GM19463 (cell line): ENCODE measurements around the gene FAM174B.

Source experiments
- ATAC-seq: cut with Tn5 transposase; IDR thresholded peaks from one replicate; pipeline ENCODE4 v1.9.1; 2021; ENCODE audit warnings: mild to moderate bottlenecking, moderate library complexity; ENCODE audit not compliant: unreplicated experiment

FAM174B gene

DNA sequence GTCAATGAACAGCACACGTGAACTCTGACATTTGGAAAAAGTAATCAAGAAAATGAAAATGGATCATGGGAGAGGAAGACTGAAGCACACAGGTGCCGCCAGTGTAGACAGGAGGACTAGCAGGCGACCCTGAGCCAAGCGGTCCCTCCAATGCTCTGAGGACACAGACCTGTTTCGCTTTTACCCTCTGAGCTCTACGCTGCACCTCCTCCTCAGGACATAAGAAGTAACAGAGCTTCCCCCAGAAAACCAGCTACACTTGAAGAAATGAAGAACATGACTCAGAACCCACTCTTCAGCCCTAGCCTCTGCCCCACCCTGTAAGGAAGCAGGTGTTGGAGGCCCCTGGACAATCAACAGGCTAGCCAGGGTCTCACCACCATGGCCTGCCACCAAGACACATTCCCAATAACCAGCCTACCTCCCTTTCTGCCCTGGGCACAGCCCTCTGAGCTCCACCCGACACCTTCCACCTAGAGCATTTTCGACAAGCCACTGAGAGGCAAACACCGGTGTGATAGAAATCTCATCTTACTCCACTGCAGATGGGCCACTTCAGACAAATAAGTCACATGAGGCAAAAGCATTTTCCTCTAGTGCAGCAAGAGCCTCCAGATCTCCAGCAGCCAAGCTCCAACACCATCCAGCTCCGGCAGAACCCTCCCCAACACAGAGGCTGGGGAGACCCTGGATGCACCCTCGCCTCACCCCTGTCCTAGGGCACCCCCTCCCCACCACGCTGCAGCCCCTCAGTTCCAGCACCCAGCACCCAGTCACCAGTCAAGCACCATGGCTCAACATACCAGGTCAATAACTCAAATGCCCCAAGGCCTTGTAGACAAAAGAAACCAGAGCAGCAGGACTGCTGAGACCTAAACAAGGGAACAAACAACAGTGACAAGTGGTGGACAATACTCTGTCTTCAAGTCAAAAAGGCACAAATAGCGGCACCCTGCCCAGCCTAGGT lies 11.4 kb downstream of the FAM174B start:
- ATAC-seq: no peak

DNA sequence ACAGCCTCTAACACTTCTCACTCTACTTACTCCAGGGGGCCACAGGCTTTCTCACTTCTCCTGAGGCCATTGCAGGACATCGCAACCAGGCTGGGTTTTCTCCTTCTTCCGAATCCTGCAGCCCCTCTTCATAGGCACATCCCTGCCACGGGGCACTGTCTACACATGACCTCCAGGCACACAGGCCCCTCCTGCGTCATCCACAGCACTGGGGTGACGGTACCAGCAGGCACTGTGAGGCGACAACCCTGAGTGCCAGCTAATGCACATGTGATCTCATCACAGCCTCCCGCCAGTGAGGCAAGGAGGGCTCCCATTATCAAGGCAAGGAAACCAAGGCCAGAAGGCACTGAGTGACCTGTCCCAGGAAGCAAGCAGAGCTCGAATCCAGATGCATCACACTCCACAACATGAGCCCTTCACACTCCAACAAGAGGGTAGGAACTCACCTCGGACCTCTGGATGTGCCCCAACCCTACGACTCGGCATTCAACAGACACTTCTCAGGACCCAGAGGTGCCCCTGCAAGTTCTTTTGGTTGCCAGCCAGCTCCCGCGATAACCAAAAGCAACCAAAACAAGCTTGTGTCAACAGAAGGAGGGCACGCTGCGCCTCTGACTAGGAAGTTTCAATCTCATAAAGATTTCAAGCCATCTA lies 16.7 kb downstream of the FAM174B start:
- ATAC-seq: no peak

DNA sequence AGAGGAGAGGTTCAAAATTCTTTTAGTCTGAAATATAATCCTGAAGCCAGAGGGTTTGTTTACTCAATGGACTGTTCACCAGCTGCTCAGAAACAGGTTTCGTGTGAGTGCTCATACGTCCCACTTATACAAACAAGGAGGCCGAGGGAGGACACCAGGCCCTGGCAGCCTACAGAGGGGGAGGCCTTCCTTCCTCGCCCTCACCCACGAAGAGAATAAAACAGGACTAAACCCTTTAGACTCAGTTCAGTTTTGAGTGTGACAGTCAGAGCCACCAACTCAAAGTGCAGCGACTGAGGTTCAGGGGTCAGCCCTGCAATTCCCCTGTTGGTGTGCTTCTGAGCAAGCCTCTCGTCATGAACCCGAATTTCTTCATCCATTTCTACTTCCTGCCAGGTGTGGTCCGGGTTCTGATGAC lies 17.3 kb downstream of the FAM174B start:
- ATAC-seq: no peak

DNA sequence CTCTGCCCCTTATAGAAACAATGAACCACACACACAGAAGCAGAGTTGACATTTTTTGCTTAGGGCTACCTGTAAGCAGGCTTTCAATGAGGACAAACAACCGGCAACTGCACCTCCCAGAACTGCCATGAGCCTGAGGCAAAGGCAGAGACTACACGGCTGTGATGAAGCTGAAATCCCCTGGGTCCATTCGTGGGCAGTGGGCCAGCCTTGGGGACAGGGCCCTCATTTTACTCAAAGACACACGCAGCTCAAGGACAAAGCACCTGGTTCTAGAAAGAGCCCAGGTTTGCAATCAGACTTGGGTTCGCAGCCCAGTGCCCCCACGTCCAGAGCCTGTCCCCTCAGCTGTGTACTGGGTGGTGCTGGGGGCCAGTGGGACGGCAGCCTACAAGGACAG lies 17.9 kb downstream of the FAM174B start:
- no peak for ATAC-seq

DNA sequence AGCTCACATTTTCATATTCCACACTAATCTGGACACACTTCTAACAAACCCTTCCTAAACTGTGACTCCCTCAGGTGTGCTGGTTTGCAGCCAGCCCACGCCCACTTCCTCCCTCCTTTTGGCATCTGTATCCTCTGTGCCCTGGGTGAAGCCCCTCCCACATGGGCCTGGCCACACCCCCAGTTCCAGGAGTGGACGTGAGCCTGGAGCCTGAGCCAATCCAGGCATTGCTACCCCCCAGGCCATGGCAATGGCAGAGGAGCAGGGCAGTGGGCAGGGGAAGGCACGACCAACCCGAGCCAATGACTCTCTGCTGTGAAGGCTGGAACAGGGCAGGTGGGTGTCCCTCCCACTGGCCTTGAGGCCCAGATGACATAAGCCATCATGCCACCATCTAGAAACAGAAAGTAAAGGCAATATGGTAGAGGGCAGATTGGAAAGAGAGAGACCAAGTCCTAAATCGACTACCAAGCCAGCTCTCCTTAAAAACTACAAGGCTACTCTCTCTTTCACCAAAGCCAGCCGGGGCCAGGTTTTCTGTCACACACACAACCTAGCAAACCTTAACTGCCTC lies 18.6 kb downstream of the FAM174B start:
- no peak for ATAC-seq

DNA sequence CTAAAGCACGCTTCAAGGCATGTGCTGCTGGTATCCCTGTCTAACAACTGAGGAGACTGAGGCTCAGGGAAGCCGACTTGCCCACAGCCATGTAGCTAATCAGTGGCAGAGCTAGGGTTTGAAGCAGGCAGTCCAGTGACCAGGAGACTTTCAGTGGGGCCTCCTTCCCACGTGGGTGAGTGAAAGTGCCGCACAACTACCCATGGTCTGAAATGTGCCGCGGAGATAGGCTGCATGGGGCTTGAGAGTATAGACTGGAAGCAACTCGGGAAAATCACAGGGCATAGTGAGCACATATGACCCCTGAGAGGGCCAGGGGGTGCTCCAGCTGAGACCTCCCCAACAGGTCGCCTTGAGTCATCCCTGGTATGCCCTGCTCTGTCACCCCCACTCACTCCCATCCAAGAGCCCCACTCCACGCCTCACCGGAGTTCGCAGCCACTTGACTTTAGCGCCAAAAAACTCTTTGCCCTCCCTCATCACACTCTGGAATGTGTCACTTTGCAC lies 19.1 kb downstream of the FAM174B start:
- ATAC-seq: no peak

DNA sequence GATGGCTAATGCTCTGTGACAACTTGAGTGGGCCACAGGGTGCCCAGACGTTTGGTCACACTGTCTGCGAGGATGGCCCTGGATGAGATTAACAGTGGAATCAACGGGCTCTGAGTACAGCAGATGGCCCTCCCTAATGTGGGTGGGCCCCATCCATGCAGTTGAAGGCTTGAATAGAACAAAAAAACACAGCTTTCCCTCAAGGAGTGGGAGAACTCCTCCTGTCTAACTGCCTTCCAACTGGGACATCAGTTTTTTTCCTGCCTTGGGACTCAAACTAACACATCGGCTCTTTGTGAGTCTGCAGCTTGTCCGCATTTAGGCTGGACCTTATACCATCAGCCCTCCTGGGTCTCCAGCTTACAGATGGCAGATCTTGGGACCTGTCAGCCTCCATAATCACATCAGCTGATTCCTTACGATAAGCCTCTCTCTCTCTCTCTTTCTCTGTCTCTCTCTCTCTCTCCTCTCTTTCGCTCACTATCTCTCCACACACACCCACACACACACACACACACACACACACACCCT lies 20.8 kb downstream of the FAM174B start:
- no peak for ATAC-seq

DNA sequence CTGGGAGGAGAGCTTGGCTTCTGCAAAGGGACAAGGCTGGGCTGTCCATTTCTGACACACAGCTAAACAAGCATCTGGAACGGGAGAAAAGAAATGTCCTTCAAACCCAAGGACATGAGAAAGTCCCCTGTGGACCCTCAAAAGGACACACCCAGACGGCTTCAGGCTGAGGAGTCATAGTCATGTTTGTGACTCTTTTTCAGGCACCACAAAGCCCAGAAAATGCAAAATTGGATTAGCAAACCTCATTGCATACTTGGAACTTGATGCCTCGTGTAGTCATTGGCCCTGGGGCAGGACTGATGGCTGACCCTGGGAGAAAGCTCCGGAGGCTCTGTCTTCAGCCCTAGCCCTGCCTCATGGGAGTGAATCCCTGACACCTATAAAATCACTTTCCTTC lies 21.5 kb downstream of the FAM174B start:
- no peak for ATAC-seq

DNA sequence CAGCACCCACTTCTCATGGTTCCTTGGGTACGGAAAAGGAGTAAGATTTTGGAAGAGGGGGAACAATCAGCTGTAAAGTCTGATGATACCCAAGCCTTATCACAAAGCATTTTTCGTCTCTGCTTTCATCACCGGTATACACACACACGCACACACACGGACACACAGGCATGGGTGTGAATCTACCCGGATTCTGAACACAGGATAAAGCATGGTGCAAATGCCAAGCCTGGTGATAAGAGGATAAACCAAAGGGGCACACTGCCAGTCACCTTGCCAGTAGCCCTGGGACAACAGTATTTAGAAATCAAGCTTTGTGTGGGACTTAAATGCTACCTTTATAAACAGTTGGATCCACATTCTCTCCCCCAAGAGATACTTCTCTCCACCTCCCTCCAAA lies 22.2 kb downstream of the FAM174B start:
- no peak for ATAC-seq

DNA sequence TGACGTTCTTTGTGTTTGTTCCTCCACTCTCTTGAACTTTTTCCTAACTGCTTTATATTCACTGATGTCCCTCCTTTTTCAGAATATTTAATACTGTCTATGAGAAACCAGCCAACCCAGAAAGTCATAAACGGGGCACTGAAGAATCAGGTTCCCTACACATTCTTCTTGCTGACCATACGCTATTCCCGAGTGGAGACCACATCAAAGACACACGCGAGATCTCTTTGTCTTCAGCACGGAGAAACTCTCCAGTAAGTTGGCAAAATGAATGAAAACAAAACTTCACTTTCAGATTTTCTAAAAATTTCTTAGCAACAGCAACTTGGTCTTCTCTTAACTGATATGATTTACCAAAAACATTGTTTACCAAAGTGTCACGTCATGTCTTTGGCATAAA lies 22.6 kb downstream of the FAM174B start:
- no peak for ATAC-seq

DNA sequence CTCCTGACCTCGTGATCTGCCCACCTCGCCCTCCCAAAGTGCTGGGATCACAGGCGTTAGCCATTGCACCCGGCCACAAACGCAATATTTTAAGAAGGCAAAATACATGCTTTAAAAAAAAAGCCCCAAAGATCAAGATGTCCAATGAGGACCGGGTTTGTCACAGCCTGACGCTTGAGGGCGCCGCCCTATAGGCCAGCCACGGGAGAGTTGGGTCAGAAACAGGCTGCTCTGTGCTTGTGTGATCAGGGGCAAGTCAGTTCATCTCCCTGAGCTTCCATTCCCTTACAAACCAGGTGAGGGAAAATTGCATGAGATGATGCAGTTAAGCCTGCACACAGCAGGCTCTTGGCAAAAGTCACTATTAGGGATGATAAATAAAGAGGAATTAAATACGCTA lies 23.9 kb downstream of the FAM174B start:
- ATAC-seq: no peak

DNA sequence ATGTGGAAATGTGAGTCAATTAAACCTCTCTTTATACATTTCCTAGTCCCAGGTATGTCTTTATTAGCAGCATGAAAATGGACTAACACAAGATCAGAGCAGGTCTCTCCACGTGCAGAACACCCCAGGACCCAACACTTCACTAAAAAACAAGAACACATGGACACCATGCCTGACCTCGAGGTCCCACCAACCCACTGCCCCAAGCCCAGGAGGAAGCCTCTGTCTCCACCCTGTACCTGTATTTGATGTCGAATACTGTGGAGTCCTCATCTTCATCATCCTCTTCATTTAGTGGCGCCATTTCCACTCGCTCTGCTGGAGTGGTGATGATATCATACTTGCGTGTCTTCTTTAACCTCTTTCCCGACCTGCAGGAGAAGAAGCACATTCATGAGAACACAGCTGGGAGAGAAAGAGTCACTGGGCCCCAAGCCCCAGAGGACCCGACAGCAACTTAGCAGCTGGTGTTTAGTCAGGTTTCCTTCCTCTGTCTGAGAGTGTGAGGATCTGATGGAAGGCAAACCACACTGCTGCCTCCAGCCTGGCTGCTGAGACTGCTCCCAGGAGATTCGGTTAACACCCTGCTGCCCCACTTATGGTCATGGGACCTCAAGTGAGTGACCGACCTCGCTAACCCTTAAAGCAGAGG lies 25.5 kb downstream of the FAM174B start:
- no peak for ATAC-seq

DNA sequence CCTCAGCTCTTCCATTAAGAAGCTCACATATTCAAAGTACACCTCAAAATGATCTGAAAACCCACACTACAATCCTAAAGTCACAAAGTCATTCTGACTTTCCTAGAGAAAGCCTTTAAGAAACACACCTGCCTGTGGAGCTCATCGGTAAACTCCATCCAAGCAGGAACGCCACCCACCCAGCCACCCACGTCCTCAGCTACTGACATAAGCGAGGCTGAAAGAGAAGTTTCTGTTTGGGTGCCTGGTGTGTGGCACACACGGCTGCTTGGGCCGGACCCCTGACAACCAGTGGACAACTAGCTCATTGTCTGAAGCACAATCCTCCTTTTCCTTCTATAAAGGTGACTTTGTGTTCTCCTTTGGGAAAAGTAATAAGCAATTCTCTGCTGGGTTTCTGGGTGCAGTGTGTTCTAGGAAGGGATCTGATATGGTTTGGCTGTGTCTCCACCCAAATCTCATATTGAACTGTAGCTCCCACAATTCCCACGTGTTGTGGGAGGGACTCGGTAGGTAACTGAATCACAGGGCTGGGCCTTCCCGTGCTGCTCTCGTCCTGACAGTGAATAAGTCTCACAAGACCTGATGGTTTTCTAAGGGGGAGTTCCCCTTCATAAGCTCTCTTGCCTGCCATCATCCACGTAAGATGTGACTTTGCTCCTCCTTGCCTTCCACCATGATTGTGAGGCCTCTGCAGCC lies 26.1 kb downstream of the FAM174B start:
- ATAC-seq: no peak

DNA sequence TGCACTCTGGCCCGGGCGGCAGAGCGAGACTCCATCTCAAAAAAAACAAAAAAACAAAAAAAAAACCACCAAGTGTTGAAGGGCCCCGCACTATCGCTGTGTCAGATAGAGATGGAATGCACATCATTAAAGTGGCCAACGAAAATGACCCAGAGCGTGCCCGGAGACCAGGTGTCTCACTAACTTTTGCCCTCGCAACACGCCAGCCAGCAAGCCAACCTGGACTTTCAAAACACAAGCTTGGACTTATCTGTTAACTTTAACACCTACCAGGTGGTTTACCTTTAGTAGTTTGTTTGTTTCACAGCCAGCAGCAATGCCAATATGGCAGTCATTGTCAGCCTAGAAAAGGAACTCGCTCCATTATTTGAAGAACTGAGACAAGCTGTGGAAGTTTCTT lies 28.6 kb downstream of the FAM174B start:
- ATAC-seq: no peak

DNA sequence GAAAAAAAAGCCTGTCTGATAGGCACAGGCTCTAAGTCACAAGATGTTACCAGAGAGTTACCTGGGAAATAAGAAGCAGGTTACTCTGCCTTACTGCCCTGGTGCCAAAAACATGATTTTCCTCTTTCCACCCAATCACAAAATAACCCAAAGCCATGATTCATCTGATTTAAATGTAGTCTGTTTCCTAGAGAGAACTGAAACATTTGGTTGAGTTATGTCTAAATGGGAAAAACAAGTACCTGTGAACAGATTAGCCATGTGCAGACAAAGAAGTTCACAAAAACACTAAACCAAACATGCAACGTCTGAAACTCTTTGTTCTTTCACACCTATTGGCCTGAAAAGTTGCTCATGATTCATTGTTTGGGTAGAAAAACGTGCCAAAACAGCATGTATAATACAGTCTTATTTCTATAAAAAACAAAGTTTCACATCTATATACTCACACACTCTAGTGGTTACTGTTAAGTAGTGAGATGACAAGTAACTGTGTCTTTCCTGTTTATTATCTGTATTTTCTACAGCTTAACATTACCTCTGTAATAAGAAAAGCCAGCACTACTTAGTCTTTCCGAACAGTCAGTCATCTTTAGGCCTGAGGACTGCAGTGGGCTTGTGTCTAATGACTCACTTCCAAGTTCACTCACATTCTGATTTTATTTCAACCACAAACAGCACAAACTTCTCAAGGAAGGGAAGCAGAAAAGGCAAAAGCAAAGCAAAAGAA lies 30.2 kb downstream of the FAM174B start:
- ATAC-seq: peak; percentile 70

DNA sequence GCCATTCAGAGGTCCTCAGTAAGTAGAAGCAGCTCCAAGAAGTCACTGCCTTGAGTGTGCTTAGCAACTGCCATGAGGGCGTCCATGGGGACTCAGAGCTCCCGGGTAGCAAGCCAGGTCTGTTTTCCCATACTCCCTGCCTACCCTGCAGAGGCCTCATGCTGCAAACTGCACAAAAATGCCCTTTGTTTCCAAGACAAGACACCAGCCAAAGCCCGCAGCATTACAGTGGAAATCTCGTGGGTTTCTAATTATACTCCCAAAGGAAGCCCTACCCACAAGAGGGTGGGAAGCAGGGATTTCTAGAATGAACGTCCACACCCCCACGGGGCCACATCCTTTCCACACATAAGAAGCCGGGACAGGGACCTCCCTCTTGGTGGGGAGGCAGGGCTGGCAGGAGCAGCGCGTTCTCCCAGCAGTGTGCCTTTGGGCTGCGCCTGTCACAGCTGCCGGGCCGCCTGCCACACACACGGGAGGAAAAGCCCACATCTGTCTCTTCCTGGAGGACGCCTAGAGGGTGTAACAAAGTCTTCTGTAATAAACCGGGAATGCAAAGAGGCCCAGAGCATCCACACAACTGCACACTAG lies 31.1 kb downstream of the FAM174B start:
- ATAC-seq: no peak

DNA sequence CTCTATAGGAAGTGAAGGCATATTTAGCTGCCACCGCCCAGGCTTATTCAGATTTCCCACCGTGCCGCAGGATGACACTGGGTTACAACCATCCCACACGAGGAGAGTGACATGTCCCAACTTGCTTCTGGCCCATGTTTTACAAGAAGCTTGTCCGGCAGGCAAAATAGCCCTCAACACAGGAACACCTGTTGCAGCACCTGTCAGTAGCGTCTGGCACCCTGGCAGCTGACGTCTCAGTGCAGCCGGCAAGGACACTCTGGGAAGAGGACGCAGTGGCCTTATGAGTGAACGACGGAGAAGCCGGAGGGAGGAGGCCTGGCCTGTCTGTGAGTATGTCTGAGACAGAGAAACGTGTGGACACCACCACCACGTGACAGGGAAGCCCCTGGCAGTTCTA lies 32.1 kb downstream of the FAM174B start:
- no peak for ATAC-seq

DNA sequence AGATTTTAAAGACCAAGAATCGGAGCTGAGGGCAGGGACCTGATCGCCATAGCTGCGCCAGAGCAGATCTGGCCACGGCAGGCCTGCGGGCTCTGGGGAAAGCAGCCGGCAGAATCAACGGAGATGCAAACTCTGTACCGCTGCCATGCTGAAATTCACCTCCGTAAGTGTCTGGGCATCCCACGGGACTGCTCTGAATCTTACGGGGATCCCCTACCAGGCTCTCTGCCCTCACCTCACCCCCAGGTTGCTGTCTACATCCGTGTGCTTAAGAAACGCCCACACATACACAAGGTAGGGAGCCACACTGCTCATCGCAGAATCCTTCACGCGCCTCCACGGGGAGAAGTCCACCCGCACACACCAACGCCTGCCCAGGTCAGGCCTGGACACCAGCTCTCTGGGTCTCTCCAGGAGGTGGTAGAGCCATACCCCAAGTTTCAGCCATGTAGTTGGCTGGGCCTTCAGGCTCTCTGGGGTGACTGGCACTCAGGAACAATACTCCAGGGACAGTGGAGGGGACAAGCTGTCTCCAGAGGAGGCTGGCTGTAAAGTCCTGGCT lies 33.5 kb downstream of the FAM174B start:
- ATAC-seq: no peak

DNA sequence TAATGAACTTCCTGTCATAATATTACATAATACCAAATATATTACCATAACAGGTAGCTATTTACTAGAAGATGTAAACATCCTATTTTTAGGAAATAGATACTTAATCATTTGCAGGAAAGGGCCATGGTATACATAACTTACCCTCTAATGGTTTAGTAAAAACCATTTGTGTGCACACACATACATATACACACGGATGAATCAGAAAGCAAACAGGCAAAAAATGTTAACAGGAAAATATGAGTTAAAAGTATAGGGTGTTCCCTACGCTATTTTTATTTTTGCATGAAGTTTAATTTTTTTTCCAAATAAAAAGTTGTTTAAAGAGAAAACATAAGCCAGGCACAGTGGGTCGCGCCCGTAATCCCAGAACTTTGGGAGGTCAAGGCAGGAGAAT lies 34.6 kb downstream of the FAM174B start:
- no peak for ATAC-seq
